Muscle of back (tissue), 11 donors: ENCODE measurements around the gene PTCH2. TPM values are rescaled to one million over a fixed set of nuclear protein-coding genes. Genes with fewer than 3 reads are reported as not detected.
A peak's percentile ranks its signal among the peaks of the same experiment; 100 is the strongest.
"Not testable (repeated sequence)": the region's sequence is repeated elsewhere in the genome, so short reads cannot be mapped to it uniquely, and the experiment has no call there.

ENCODE experiments used
- DNase-seq, 3 donors: peaks; one replicate each; pipeline versions ENCODE4 v3.0.0 to v3.0.0-alpha.2; 2013
- polyA plus RNA-seq, 10 donors: library from polyadenylated mRNA; unstranded; fragments of 120-200 nt; gene quantifications; one replicate each; pipeline ENCODE4 v1.2.1, GENCODE V29; 2013; ENCODE audit not compliant: insufficient read length in 10 of 10

Gene PTCH2
- polyA plus RNA-seq, 10 donors = 5.4 to 18.9 (median 8.8) TPM

GRCh38 chr1:44820328-44821239 is 22.5 kb downstream of the PTCH2 start:
- DNase-seq = no peak

GRCh38 chr1:44819608-44820327 is 23.3 kb downstream of the PTCH2 start:
- DNase-seq = peak; percentile 82 to 95 (median 94)

- peak in 1 of 3 donors; percentile 76 for DNase-seq
Measured at GRCh38 chr1:44819196-44819607, 23.9 kb downstream of the PTCH2 start.

GRCh38 chr1:44817771-44818495 is 25.1 kb downstream of the PTCH2 start:
- peak in 1 of 3 donors; percentile 7 for DNase-seq

- DNase-seq = no peak
Measured at GRCh38 chr1:44817307-44817706, 25.7 kb downstream of the PTCH2 start.

- DNase-seq = not testable (repeated sequence)
Measured at GRCh38 chr1:44815926-44816325, 27.1 kb downstream of the PTCH2 start.

- peak in 1 of 3 donors; percentile 74 for DNase-seq
Measured at GRCh38 chr1:44812822-44813543, 30.1 kb downstream of the PTCH2 start.

- no peak for DNase-seq
Measured at GRCh38 chr1:44811234-44811633, 31.8 kb downstream of the PTCH2 start.

GRCh38 chr1:44810762-44811105 is 32.3 kb downstream of the PTCH2 start:
- not testable (repeated sequence) for DNase-seq

GRCh38 chr1:44810101-44810761 is 32.8 kb downstream of the PTCH2 start:
- DNase-seq = peak in 1 of 3 donors; percentile 31

GRCh38 chr1:44808938-44809917 is 33.8 kb downstream of the PTCH2 start:
- DNase-seq = peak in 2 of 3 donors; percentile 64 to 87

- peak; percentile 86 to 97 (median 91) for DNase-seq
Measured at GRCh38 chr1:44808063-44808937, 34.8 kb downstream of the PTCH2 start, which contains the start of gene BTBD19. BTBD19 (plus strand) TSS chr1:44808523; CDS start chr1:44808821, 298 bp downstream.

GRCh38 chr1:44807364-44808062 is 35.5 kb downstream of the PTCH2 start:
- DNase-seq = peak; percentile 95 to 98 (median 97)

GRCh38 chr1:44806704-44807363 is 36.2 kb downstream of the PTCH2 start, which contains the start of gene DYNLT4:
DYNLT4 (minus strand) TSS chr1:44807351; CDS start chr1:44806668, 683 bp downstream.
- no peak for DNase-seq

- peak in 1 of 3 donors; percentile 8 for DNase-seq
Measured at GRCh38 chr1:44806025-44806703, 36.9 kb downstream of the PTCH2 start.

GRCh38 chr1:44805311-44806024 is 37.6 kb downstream of the PTCH2 start:
- peak in 1 of 3 donors; percentile 20 for DNase-seq
